ENCODE measurements around the gene CFAP157. TPM values are rescaled to one million over a fixed set of nuclear protein-coding genes. Genes with fewer than 3 reads are reported as not detected.

CFAP157 gene
- total RNA-seq, 4 donors from 2014 or later: 0.24 to 0.57 TPM; not detected in 2

DNA sequence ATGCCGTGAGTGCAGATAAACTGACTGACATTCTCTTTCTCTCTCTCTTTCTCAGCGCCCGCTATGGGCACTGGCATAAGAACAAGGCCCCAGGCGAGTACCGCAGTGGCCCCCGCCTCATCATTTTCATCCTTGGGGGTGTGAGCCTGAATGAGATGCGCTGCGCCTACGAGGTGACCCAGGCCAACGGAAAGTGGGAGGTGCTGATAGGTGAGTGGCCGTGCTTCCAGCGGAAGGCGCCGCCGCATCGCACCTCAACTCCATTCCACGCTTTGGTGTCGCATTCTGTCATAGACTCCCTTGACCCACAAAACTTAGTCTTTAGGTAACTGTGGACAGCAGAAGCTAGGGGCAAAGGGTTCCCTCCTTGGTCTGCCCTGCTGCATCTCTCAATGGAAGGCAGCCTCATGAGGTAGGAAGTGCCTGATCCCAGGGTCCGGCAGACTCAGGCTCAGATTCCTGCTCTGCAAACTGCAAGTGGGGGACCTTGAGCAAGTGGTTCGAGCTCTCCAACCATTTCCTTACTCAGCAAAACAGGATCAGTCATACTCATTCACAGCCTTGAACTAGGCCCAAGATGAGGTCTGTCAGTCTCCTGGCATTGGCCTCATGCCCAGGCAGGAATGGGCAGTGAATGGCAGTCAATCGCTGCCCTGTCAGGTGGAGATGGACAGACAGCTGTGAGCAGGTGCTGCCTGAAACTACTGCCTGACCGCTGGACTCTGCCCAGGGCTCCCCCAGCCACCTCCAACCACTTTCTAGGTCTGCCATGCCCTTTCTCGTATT lies 24.2 kb upstream of the CFAP157 start:
- H3K4me3 ChIP-seq: no peak overlapping the region
- no peaks in the 10 kb centered on the region for H3K4me1 ChIP-seq
- H3K9me3 ChIP-seq: no peaks in the 10 kb centered on the region
- WGBS: 86% methylated on average over 22 of the region's 23 CpGs
- no peak for TF ChIP-seq POLR2AphosphoS5 (IDR thresholded peaks at IDR 0.05)
- no peak for TF ChIP-seq POLR2A (IDR thresholded peaks at IDR 0.05)
- no peak for TF ChIP-seq EP300 (IDR thresholded peaks at IDR 0.05)
- H3K27me3 ChIP-seq: no peaks in the 10 kb centered on the region
- no peak overlapping the region for H3K27ac ChIP-seq
- H3K36me3 ChIP-seq: peaks cover 66% of the 10 kb centered on the region
- DNase-seq (ENCODE audit: low spot score in 2 of 2): no peak

- no peaks in the 10 kb centered on the region for H3K27me3 ChIP-seq
- no peaks in the 10 kb centered on the region for H3K9me3 ChIP-seq
- no peak for DNase-seq (ENCODE audit: low spot score in 2 of 2)
- no peak overlapping the region for H3K27ac ChIP-seq
- peaks cover 61% of the 10 kb centered on the region for H3K36me3 ChIP-seq
- no peak overlapping the region for H3K4me3 ChIP-seq
- H3K4me1 ChIP-seq: no peaks in the 10 kb centered on the region
- no peak for TF ChIP-seq POLR2A (IDR thresholded peaks at IDR 0.05)
- TF ChIP-seq EP300 (IDR thresholded peaks at IDR 0.05): no peak
- TF ChIP-seq POLR2AphosphoS5 (IDR thresholded peaks at IDR 0.05): no peak
- TF ChIP-seq, protein P1, sequence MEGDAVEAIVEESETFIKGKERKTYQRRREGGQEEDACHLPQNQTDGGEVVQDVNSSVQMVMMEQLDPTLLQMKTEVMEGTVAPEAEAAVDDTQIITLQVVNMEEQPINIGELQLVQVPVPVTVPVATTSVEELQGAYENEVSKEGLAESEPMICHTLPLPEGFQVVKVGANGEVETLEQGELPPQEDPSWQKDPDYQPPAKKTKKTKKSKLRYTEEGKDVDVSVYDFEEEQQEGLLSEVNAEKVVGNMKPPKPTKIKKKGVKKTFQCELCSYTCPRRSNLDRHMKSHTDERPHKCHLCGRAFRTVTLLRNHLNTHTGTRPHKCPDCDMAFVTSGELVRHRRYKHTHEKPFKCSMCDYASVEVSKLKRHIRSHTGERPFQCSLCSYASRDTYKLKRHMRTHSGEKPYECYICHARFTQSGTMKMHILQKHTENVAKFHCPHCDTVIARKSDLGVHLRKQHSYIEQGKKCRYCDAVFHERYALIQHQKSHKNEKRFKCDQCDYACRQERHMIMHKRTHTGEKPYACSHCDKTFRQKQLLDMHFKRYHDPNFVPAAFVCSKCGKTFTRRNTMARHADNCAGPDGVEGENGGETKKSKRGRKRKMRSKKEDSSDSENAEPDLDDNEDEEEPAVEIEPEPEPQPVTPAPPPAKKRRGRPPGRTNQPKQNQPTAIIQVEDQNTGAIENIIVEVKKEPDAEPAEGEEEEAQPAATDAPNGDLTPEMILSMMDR (IDR thresholded peaks at IDR 0.05): no peak
- 86% methylated on average over 5 of the region's 5 CpGs for WGBS
Observed at GRCh38 chr9:127683723-127684122, 23.1 kb upstream of the CFAP157 start.

GRCh38 chr9:127684576-127684975 lies 22.2 kb upstream of the CFAP157 start:
- H3K4me3 ChIP-seq: no peak overlapping the region
- H3K36me3 ChIP-seq: peaks cover 63% of the 10 kb centered on the region
- H3K4me1 ChIP-seq: no peaks in the 10 kb centered on the region
- TF ChIP-seq EP300 (IDR thresholded peaks at IDR 0.05): no peak
- no peak for TF ChIP-seq POLR2AphosphoS5 (IDR thresholded peaks at IDR 0.05)
- TF ChIP-seq, protein P1 (IDR thresholded peaks at IDR 0.05): no peak
- TF ChIP-seq POLR2A (IDR thresholded peaks at IDR 0.05): no peak
- H3K9me3 ChIP-seq: no peaks in the 10 kb centered on the region
- no peak overlapping the region for H3K27ac ChIP-seq
- DNase-seq (ENCODE audit: low spot score in 2 of 2): no peak
- 75% methylated on average over 4 of the region's 4 CpGs for WGBS
- no peaks in the 10 kb centered on the region for H3K27me3 ChIP-seq

- no peak overlapping the region for H3K4me3 ChIP-seq
- H3K4me1 ChIP-seq: no peaks in the 10 kb centered on the region
- 73% methylated on average over 6 of the region's 6 CpGs for WGBS
- no peak for DNase-seq (ENCODE audit: low spot score in 2 of 2)
- H3K9me3 ChIP-seq: no peaks in the 10 kb centered on the region
- no peaks in the 10 kb centered on the region for H3K27me3 ChIP-seq
- TF ChIP-seq, protein P1 (IDR thresholded peaks at IDR 0.05): no peak
- H3K27ac ChIP-seq: no peak overlapping the region
- H3K36me3 ChIP-seq: peaks cover 66% of the 10 kb centered on the region
Observed at GRCh38 chr9:127686461-127687393, 20.1 kb upstream of the CFAP157 start.

- DNase-seq (ENCODE audit: low spot score in 2 of 2): no peak
- Histone ChIP-seq H3K27me3 (no peaks in the 10 kb centered on the region), H3K4me1 (no peaks in the 10 kb centered on the region), H3K9me3 (no peaks in the 10 kb centered on the region), H3K27ac (no peak overlapping the region), H3K4me3 (no peak overlapping the region), H3K36me3 (peaks cover 47% of the 10 kb centered on the region)
- TF ChIP-seq EP300 (IDR thresholded peaks at IDR 0.05): no peak
- TF ChIP-seq, protein P1 (IDR thresholded peaks at IDR 0.05): no peak
- TF ChIP-seq POLR2A (IDR thresholded peaks at IDR 0.05): no peak
- no peak for TF ChIP-seq POLR2AphosphoS5 (IDR thresholded peaks at IDR 0.05)
- 86% methylated on average over 9 of the region's 13 CpGs for WGBS
Observed at GRCh38 chr9:127689329-127690000, 17.3 kb upstream of the CFAP157 start.

Data from suprapubic skin (tissue), 4 donors.